Measurements from ENCODE around the gene WBP11.

Gene WBP11

GRCh38 chr12:14803011-14803829 lies at the start of gene WBP11, which contains the start of gene C12orf60:
TSS of gene WBP11 (minus strand) at chr12:14803478. CDS start at chr12:14801383, 2,095 bp downstream.
TSS of gene C12orf60 (plus strand) at chr12:14803670. CDS start at chr12:14822936, 19,266 bp downstream.
- Mint-ChIP-seq H3K27me3 (no peaks in the 10 kb centered on the region), H3K9me3 (no peaks in the 10 kb centered on the region), H3K27ac (no peak within 1 kb of the TSS), H3K4me3 (no peak within 1 kb of the TSS), H3K4me1 (ENCODE audit: low read depth) (peaks cover 35% of the 10 kb centered on the region), H3K36me3 (ENCODE audit: low read depth) (peaks cover 18% of the 10 kb centered on the region)
- peak; percentile 84 for DNase-seq

GRCh38 chr12:14852880-14853279 lies 49.6 kb upstream of the WBP11 start:
- H3K36me3 Mint-ChIP-seq (ENCODE audit: low read depth) = no peaks in the 10 kb centered on the region
- H3K27me3 Mint-ChIP-seq = no peaks in the 10 kb centered on the region
- DNase-seq = no peak
- no peak overlapping the region for H3K27ac Mint-ChIP-seq
- H3K9me3 Mint-ChIP-seq = peaks cover 3% of the 10 kb centered on the region
- H3K4me3 Mint-ChIP-seq = no peak overlapping the region
- no peaks in the 10 kb centered on the region for H3K4me1 Mint-ChIP-seq (ENCODE audit: low read depth)

GRCh38 chr12:14850929-14851663 lies 47.8 kb upstream of the WBP11 start:
- Mint-ChIP-seq H3K9me3 (no peaks in the 10 kb centered on the region), H3K36me3 (ENCODE audit: low read depth) (no peaks in the 10 kb centered on the region), H3K27me3 (no peaks in the 10 kb centered on the region), H3K27ac (no peak overlapping the region), H3K4me1 (ENCODE audit: low read depth) (peaks cover 3% of the 10 kb centered on the region), H3K4me3 (no peak overlapping the region)
- no peak for DNase-seq

GRCh38 chr12:14849661-14850060 lies 46.4 kb upstream of the WBP11 start:
- H3K27me3 Mint-ChIP-seq = no peaks in the 10 kb centered on the region
- no peak overlapping the region for H3K27ac Mint-ChIP-seq
- DNase-seq = no peak
- H3K4me3 Mint-ChIP-seq = no peak overlapping the region
- H3K4me1 Mint-ChIP-seq (ENCODE audit: low read depth) = peaks cover 11% of the 10 kb centered on the region
- no peaks in the 10 kb centered on the region for H3K36me3 Mint-ChIP-seq (ENCODE audit: low read depth)
- H3K9me3 Mint-ChIP-seq = no peaks in the 10 kb centered on the region

- no peaks in the 10 kb centered on the region for H3K9me3 Mint-ChIP-seq
- peaks cover 11% of the 10 kb centered on the region for H3K4me1 Mint-ChIP-seq (ENCODE audit: low read depth)
- H3K27ac Mint-ChIP-seq = no peak overlapping the region
- no peaks in the 10 kb centered on the region for H3K27me3 Mint-ChIP-seq
- no peak overlapping the region for H3K4me3 Mint-ChIP-seq
- no peak for DNase-seq
- no peaks in the 10 kb centered on the region for H3K36me3 Mint-ChIP-seq (ENCODE audit: low read depth)
These were observed 43.8 kb upstream of the WBP11 start for GRCh38 chr12:14846876-14847580.

- DNase-seq = no peak
- H3K27ac Mint-ChIP-seq = no peak overlapping the region
These were observed 42.8 kb upstream of the WBP11 start for GRCh38 chr12:14846042-14846587.

GRCh38 chr12:14845350-14845750 lies 42.1 kb upstream of the WBP11 start:
- no peak overlapping the region for H3K27ac Mint-ChIP-seq
- no peaks in the 10 kb centered on the region for H3K9me3 Mint-ChIP-seq
- H3K27me3 Mint-ChIP-seq = no peaks in the 10 kb centered on the region
- H3K4me3 Mint-ChIP-seq = no peak overlapping the region
- no peaks in the 10 kb centered on the region for H3K36me3 Mint-ChIP-seq (ENCODE audit: low read depth)
- no peak for DNase-seq
- H3K4me1 Mint-ChIP-seq (ENCODE audit: low read depth) = peaks cover 11% of the 10 kb centered on the region

More at GRCh38 chr12:14846042-14846587, 42.8 kb upstream of the WBP11 start:
- Mint-ChIP-seq H3K4me1 (ENCODE audit: low read depth) (peaks cover 11% of the 10 kb centered on the region), H3K4me3 (no peak overlapping the region), H3K9me3 (no peaks in the 10 kb centered on the region), H3K27me3 (no peaks in the 10 kb centered on the region), H3K36me3 (ENCODE audit: low read depth) (no peaks in the 10 kb centered on the region)

GRCh38 chr12:14844401-14844800 lies 41.1 kb upstream of the WBP11 start:
- Mint-ChIP-seq H3K4me3 (no peak overlapping the region), H3K27ac (no peak overlapping the region), H3K4me1 (ENCODE audit: low read depth) (peaks cover 11% of the 10 kb centered on the region), H3K27me3 (peaks cover 4% of the 10 kb centered on the region), H3K9me3 (no peaks in the 10 kb centered on the region), H3K36me3 (ENCODE audit: low read depth) (no peaks in the 10 kb centered on the region)
- no peak for DNase-seq

GRCh38 chr12:14843425-14843887 lies 40.2 kb upstream of the WBP11 start, which contains the start of gene ART4:
TSS of gene ART4 (minus strand) at chr12:14843526. CDS start at chr12:14843113, 413 bp downstream.
- H3K36me3 Mint-ChIP-seq (ENCODE audit: low read depth) = no peaks in the 10 kb centered on the region
- no peak within 1 kb of the TSS for H3K4me3 Mint-ChIP-seq
- H3K4me1 Mint-ChIP-seq (ENCODE audit: low read depth) = peaks cover 11% of the 10 kb centered on the region
- H3K9me3 Mint-ChIP-seq = no peaks in the 10 kb centered on the region
- H3K27me3 Mint-ChIP-seq = peaks cover 9% of the 10 kb centered on the region
- H3K27ac Mint-ChIP-seq = no peak within 1 kb of the TSS
- no peak for DNase-seq

GRCh38 chr12:14842315-14842714 lies 39.0 kb upstream of the WBP11 start:
- H3K36me3 Mint-ChIP-seq (ENCODE audit: low read depth) = no peaks in the 10 kb centered on the region
- no peak overlapping the region for H3K27ac Mint-ChIP-seq
- H3K27me3 Mint-ChIP-seq = peaks cover 13% of the 10 kb centered on the region
- H3K4me3 Mint-ChIP-seq = no peak overlapping the region
- H3K9me3 Mint-ChIP-seq = no peaks in the 10 kb centered on the region
- peaks cover 11% of the 10 kb centered on the region for H3K4me1 Mint-ChIP-seq (ENCODE audit: low read depth)
- DNase-seq = no peak

- Mint-ChIP-seq H3K4me1 (ENCODE audit: low read depth) (peaks cover 11% of the 10 kb centered on the region), H3K36me3 (ENCODE audit: low read depth) (no peaks in the 10 kb centered on the region), H3K4me3 (no peak overlapping the region), H3K27me3 (peaks cover 13% of the 10 kb centered on the region), H3K27ac (no peak overlapping the region), H3K9me3 (no peaks in the 10 kb centered on the region)
- no peak for DNase-seq
These were observed 38.5 kb upstream of the WBP11 start for GRCh38 chr12:14841761-14842160.

- Mint-ChIP-seq H3K4me1 (ENCODE audit: low read depth) (peaks cover 7% of the 10 kb centered on the region), H3K9me3 (no peaks in the 10 kb centered on the region), H3K4me3 (no peak overlapping the region), H3K27ac (no peak overlapping the region), H3K27me3 (peaks cover 16% of the 10 kb centered on the region), H3K36me3 (ENCODE audit: low read depth) (no peaks in the 10 kb centered on the region)
- DNase-seq = no peak
These were observed 37.3 kb upstream of the WBP11 start for GRCh38 chr12:14840616-14841015.

GRCh38 chr12:14839262-14839661 lies 36.0 kb upstream of the WBP11 start:
- Mint-ChIP-seq H3K27me3 (peaks cover 23% of the 10 kb centered on the region), H3K4me1 (ENCODE audit: low read depth) (peaks cover 2% of the 10 kb centered on the region), H3K27ac (no peak overlapping the region), H3K9me3 (no peaks in the 10 kb centered on the region), H3K36me3 (ENCODE audit: low read depth) (no peaks in the 10 kb centered on the region), H3K4me3 (no peak overlapping the region)
- DNase-seq = no peak
